ENCODE results near the gene CXCL6. TPM values are rescaled to one million over a fixed set of nuclear protein-coding genes. Genes with fewer than 3 reads are reported as not detected.

The CXCL6 gene
- total RNA-seq, 1 donor from 2014 or later, result 0.50 TPM

DNA sequence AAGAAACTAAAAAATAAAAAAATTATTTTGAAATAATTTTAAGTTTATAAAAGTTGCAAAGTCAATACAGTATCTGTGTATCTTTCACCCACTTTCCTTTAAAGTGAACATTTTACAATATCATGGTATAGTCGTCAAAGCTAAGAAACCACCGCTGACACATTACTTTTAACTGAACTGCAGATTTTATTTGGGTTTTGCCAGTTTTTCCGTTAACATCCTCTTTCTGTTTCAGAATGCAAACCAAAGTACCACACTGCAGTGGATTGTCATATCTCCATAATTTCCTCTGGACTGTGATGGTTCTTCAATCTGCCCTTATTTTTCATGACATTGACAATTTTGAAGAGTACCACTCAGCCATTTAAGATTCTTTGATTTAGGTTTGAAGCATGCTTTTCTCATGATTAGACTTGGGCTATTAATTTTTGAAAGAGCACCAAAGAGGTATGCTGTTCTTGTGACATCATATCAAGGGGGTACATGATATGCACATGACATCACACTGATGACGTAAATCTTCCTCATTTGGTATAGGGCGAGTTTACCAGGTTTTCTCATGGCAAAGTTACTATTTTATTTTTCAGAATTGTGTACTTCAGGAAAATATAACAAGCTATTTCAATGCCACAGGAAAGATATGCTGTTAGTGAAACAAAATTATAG is 29.1 kb downstream of the CXCL6 start:
- TF ChIP-seq, protein P1, sequence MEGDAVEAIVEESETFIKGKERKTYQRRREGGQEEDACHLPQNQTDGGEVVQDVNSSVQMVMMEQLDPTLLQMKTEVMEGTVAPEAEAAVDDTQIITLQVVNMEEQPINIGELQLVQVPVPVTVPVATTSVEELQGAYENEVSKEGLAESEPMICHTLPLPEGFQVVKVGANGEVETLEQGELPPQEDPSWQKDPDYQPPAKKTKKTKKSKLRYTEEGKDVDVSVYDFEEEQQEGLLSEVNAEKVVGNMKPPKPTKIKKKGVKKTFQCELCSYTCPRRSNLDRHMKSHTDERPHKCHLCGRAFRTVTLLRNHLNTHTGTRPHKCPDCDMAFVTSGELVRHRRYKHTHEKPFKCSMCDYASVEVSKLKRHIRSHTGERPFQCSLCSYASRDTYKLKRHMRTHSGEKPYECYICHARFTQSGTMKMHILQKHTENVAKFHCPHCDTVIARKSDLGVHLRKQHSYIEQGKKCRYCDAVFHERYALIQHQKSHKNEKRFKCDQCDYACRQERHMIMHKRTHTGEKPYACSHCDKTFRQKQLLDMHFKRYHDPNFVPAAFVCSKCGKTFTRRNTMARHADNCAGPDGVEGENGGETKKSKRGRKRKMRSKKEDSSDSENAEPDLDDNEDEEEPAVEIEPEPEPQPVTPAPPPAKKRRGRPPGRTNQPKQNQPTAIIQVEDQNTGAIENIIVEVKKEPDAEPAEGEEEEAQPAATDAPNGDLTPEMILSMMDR (IDR thresholded peaks at IDR 0.05), result no peak
- Histone ChIP-seq H3K27ac (no peak overlapping the region), H3K36me3 (no peaks in the 10 kb centered on the region), H3K4me3 (no peak overlapping the region), H3K27me3 (ENCODE audit: low read depth) (no peaks in the 10 kb centered on the region), H3K9me3 (no peaks in the 10 kb centered on the region), H3K4me1 (peaks cover 22% of the 10 kb centered on the region)
- DNase-seq, result no peak
- ATAC-seq, result no peak
- intact Hi-C loops (cut with DNase I), result no loop called here

DNA sequence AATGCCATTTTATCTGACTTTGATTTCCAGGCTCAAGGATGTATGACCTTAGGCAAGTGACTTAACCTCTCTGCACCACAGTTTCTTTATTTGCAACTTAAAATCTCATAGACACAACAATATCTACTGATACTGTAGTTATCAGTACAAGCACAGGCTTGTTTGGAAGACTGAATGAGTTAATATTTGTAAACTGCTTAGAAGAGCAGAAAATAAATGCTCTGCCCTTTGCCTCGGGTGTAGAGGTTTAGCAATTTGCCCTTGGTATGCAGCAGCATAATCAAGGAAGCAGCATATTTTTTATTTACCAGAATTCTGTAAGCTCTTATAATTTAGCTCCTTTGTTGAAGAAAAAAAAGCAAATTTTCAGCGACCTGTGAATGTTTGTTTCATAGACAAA is 29.8 kb downstream of the CXCL6 start:
- no peaks in the 10 kb centered on the region for H3K9me3 ChIP-seq
- peaks cover 22% of the 10 kb centered on the region for H3K4me1 ChIP-seq
- H3K4me3 ChIP-seq, result no peak overlapping the region
- intact Hi-C loops (cut with DNase I), result no loop called here
- ATAC-seq (no peak), DNase-seq (no peak)
- TF ChIP-seq, protein P1 (IDR thresholded peaks at IDR 0.05), result no peak
- no peaks in the 10 kb centered on the region for H3K27me3 ChIP-seq (ENCODE audit: low read depth)
- H3K36me3 ChIP-seq, result no peaks in the 10 kb centered on the region
- H3K27ac ChIP-seq, result no peak overlapping the region

DNA sequence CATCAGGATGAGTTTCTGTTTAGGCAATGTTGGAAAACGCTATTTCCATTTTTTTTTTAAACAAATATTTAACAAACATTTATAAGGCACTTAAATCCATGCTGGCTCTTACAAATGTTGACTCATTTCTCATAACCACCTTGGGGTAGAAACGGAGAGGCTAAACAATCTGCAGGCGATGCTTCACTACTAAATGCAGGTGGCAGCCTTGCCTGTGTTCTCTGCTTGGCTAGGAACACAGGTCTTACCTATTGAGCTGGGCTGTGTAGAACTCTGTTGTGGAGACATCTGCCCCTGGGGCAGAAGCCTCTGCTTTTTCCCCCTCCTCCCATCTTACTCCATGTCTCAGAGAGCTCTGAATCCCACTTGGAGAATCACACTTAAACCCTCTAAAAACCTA is 31.3 kb downstream of the CXCL6 start:
- no peaks in the 10 kb centered on the region for H3K36me3 ChIP-seq
- no peaks in the 10 kb centered on the region for H3K9me3 ChIP-seq
- DNase-seq (peak; percentile 46), ATAC-seq (peak; percentile 25 to 63)
- H3K4me3 ChIP-seq, result no peak overlapping the region
- H3K4me1 ChIP-seq, result peaks cover 22% of the 10 kb centered on the region
- TF ChIP-seq, protein P1 (IDR thresholded peaks at IDR 0.05), result no peak
- no peaks in the 10 kb centered on the region for H3K27me3 ChIP-seq (ENCODE audit: low read depth)
- intact Hi-C loops (cut with DNase I), result no loop called here
- H3K27ac ChIP-seq, result no peak overlapping the region

DNA sequence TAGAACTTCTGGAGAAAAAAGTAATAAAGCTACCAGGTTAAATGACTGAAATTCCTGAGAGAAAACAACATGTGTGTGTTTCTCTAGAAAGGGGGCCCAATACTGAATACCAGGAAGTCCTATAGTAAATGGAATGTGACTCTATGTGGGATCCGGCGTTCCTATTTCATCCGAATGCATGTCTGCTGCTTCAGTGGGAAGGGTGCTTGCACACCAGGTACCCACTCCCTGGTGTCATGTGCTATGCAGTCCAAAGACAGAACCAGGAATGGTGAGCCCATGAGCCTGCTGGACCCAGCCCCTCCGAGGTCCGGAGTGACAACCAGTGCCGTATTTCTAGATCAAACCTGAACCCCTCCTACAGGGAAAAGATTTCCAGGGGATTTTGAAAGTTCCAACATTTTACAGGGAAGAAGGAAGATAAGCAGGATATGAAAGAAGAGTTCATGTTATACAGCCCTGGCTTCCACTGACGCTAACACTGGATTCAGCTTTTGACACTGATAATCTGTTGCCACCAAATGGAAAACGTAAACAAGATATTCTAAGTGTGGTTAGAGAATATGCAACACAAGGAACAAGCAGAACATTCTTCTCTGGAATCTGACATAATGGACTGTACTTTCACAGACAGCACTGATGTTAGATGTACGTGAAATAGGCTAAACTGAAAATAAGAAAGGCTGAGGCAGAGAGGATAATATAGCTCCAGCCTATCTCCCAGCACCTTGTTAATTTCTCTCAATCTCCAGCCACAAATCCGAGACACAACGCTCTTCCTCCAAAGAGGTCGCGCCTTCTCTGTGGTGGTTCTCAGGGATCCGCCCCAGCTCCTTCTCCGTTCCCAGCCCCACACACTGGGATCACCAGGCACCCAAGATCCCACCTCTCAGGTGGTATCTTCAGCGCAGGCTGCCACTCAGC is 32.0 kb downstream of the CXCL6 start:
- DNase-seq (no peak), ATAC-seq (peak in 1 of 2 donors; percentile 27)
- H3K4me3 ChIP-seq, result peak overlapping the region; percentile 67
- no peaks in the 10 kb centered on the region for H3K9me3 ChIP-seq
- no peaks in the 10 kb centered on the region for H3K27me3 ChIP-seq (ENCODE audit: low read depth)
- TF ChIP-seq, protein P1 (IDR thresholded peaks at IDR 0.05), result no peak
- H3K27ac ChIP-seq, result peak overlapping the region; percentile 76
- intact Hi-C loops (cut with DNase I), result no loop called here
- peaks cover 22% of the 10 kb centered on the region for H3K4me1 ChIP-seq
- H3K36me3 ChIP-seq, result no peaks in the 10 kb centered on the region

DNA sequence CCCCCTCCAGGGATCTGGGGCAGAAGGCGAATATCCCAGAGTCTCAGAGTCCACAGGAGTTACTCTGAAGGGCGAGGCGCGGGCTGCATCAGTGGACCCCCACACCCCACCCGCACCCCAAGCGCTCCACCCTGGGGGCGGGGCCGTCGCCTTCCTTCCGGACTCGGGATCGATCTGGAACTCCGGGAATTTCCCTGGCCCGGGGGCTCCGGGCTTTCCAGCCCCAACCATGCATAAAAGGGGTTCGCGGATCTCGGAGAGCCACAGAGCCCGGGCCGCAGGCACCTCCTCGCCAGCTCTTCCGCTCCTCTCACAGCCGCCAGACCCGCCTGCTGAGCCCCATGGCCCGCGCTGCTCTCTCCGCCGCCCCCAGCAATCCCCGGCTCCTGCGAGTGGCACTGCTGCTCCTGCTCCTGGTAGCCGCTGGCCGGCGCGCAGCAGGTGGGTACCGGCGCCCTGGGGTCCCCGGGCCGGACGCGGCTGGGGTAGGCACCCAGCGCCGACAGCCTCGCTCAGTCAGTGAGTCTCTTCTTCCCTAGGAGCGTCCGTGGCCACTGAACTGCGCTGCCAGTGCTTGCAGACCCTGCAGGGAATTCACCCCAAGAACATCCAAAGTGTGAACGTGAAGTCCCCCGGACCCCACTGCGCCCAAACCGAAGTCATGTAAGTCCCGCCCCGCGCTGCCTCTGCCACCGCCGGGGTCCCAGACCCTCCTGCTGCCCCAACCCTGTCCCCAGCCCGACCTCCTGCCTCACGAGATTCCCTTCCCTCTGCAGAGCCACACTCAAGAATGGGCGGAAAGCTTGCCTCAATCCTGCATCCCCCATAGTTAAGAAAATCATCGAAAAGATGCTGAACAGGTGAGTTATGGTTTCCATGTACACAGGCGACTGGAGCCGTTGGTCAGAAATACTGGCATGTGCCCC is 32.9 kb downstream of the CXCL6 start, which contains the start of gene CXCL1:
TSS of gene CXCL1 (plus strand) at position 264 of the 926 bp plus-strand sequence. CDS start at position 342, 78 bp downstream.
- Histone ChIP-seq H3K27ac (peak within 1 kb of the TSS; percentile 76), H3K9me3 (no peaks in the 10 kb centered on the region), H3K4me3 (peak within 1 kb of the TSS; percentile 67), H3K27me3 (ENCODE audit: low read depth) (no peaks in the 10 kb centered on the region), H3K36me3 (no peaks in the 10 kb centered on the region), H3K4me1 (peaks cover 22% of the 10 kb centered on the region)
- intact Hi-C loops (cut with DNase I), result no loop called here
- peak; percentile 76 to 80 for ATAC-seq
- DNase-seq, result peak; percentile 72
- TF ChIP-seq, protein P1 (IDR thresholded peaks at IDR 0.05), result no peak

Data from lower lobe of right lung (tissue), 2 donors.